OCI-LY1 (cell line): ENCODE data around the gene ZC2HC1B.

Source experiments
- CTCF ChIP-seq: fragments of 200-600 bp; sonication (generic), shearing (Covaris generic); IDR thresholded peaks from 2 replicates; pipeline ENCODE4 v1.5.1; 2017; ENCODE audit warnings: mild to moderate bottlenecking, antibody characterized with exemption, low read length, moderate library complexity, mixed read lengths
- EZH2 ChIP-seq: fragments of 200-600 bp; sonication (generic), shearing (Covaris generic); IDR thresholded peaks from 2 replicates; pipeline ENCODE4 v1.8.0; 2017; ENCODE audit warnings: borderline replicate concordance, mixed run types, mild to moderate bottlenecking, antibody characterized with exemption, low read length, moderate library complexity, mixed read lengths

GRCh38 chr6:143961066-143961465 lies 96.8 kb downstream of the ZC2HC1B start:
- TF ChIP-seq EZH2: no peak
- no peak for TF ChIP-seq CTCF
